ENCODE measurements around the gene TMBIM1.

Gene TMBIM1

DNA sequence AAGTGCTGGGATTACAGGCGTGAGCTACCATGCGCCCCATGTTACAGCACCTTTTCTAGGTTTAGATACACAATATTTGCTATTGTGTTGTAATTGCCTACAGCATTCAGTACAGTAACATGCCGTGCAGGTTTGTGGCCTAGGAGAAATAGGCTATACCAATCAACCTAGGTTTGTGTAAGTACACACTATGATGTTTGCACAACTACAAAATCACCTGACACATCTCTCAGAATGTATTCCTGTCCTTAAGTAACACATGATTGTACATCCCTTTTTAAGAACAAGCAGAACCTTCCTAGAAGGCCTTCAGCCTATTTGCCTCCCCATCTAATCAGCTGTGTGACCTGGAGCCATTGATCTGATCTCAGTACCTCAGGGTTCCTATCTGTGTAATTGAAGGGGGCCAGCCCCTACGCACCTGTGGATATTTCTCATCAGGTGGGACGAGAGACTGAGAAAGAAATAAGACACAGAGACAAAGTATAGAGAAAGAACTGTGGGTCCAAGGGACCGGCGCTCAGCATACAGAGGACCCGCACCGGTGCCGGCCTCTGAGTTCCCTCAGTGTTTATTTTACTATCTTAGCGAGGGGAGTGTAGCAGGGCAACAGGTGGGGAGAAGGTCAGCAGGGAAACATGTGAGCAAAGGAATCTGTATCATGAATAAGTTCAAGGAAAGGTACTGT lies 18.7 kb upstream of the TMBIM1 start:
- TF ChIP-seq, protein P1, sequence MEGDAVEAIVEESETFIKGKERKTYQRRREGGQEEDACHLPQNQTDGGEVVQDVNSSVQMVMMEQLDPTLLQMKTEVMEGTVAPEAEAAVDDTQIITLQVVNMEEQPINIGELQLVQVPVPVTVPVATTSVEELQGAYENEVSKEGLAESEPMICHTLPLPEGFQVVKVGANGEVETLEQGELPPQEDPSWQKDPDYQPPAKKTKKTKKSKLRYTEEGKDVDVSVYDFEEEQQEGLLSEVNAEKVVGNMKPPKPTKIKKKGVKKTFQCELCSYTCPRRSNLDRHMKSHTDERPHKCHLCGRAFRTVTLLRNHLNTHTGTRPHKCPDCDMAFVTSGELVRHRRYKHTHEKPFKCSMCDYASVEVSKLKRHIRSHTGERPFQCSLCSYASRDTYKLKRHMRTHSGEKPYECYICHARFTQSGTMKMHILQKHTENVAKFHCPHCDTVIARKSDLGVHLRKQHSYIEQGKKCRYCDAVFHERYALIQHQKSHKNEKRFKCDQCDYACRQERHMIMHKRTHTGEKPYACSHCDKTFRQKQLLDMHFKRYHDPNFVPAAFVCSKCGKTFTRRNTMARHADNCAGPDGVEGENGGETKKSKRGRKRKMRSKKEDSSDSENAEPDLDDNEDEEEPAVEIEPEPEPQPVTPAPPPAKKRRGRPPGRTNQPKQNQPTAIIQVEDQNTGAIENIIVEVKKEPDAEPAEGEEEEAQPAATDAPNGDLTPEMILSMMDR (conservative IDR thresholded peaks at IDR 0.05; ENCODE audit: low read depth) = no peak
- CTCF ChIA-PET = interaction anchor here (0.5 kb wide), 1 partner anchor 123 kb away, joined by 3 read pairs; no protein-coding TSS in a partner anchor
- POLR2A ChIA-PET (ENCODE audit: low non-redundant PET) = no interaction called here
- no peak for DNase-seq (ENCODE audit: low spot score)
- no peak overlapping the region for H3K27ac ChIP-seq

DNA sequence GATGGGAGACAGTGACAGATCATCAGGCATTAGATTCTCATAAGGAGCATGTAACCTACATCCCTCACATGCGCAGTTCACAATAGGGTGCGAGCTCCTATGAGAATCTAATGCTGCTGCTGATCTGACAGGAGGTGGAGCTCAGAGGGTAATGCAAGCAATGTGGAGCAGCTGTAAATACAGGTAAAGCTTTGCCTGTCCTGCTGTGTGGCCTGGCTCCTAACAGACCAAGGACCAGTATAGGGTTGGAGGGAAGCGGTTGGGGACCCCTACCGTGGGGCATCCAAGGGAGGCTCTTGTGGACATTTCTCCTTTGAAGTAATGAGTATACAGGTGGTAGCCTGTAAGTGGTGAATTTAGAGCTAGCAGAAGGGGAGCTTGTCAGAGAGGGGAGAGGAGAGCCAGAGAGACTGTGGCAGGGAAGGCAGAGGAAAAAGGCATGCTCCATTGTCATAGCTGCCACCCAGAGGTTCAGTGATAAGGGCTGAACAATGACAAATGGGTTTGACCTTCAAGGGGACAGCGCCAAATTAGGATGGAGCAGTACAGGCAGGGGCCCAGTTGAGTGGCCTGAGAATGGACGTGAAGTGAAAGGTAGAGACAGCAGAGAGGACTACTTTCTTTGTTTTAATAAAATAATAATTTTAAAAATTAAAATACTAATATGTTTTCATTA lies 15.2 kb upstream of the TMBIM1 start:
- ChIA-PET POLR2A (ENCODE audit: low non-redundant PET) (no interaction called here), CTCF (interaction anchor here (1.2 to 1.5 kb wide), 2 partner anchors 13 to 49 kb away, joined by 3 read pairs; no protein-coding TSS in a partner anchor)
- no peak for DNase-seq (ENCODE audit: low spot score)
- TF ChIP-seq, protein P1 (conservative IDR thresholded peaks at IDR 0.05; ENCODE audit: low read depth) = no peak
- no peak overlapping the region for H3K27ac ChIP-seq

- CTCF ChIA-PET = interaction anchor here (1.5 kb wide), 1 partner anchor 14 kb away, joined by 3 read pairs; no protein-coding TSS in a partner anchor
- H3K27ac ChIP-seq = no peak overlapping the region
- POLR2A ChIA-PET (ENCODE audit: low non-redundant PET) = no interaction called here
- no peak for DNase-seq (ENCODE audit: low spot score)
- TF ChIP-seq, protein P1 (conservative IDR thresholded peaks at IDR 0.05; ENCODE audit: low read depth) = no peak
Measured at GRCh38 chr2:218306184-218306920, 14.0 kb upstream of the TMBIM1 start.

GRCh38 chr2:218305383-218305782 lies 13.1 kb upstream of the TMBIM1 start:
- TF ChIP-seq, protein P1 (conservative IDR thresholded peaks at IDR 0.05; ENCODE audit: low read depth) = no peak
- no peak overlapping the region for H3K27ac ChIP-seq
- POLR2A ChIA-PET (ENCODE audit: low non-redundant PET) = no interaction called here
- CTCF ChIA-PET = interaction anchor here (0.6 kb wide), 1 partner anchor 76 kb away, joined by 4 read pairs; no protein-coding TSS in a partner anchor
- DNase-seq (ENCODE audit: low spot score) = no peak

DNA sequence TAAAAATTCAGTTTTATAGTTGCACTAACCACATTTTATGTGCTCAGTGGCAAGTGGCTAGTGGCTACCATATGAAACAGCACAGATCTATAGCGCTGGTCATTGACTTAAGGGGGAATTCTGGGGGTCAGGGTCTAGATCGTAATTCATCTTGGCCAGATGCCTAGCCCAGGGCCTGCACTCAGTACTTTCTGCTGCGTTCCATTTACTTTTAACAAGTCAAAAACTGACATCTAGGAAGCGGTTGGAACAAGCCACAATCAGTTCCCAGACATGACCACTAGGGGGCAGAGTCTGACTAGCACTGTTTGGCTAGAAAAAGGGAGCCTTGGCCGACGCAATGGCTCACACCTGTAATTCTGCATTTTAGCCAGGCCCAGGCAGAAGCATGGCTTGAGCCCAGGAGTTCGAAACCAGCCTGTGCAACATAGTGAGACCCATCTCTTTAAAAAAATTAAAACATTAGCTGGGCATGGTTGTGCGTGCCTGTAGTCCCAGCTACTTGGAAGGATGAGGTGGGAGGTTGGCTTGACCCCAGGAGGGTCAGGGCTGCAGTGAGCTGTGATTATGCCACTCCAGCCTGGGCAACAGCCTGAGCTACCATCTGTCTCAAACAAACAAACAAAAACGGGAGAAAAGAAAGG lies 9.0 kb upstream of the TMBIM1 start:
- ChIA-PET POLR2A (ENCODE audit: low non-redundant PET) (interaction anchor here (0.6 kb wide), 2 partner anchors 8 to 27 kb away, joined by 3 read pairs; no protein-coding TSS in a partner anchor), CTCF (interaction anchor here (0.6 to 1.7 kb wide), 7 partner anchors 8 to 342 kb away, joined by 3 to 31 read pairs (median 5); partner anchors contain the start of gene CATIP)
- no peak overlapping the region; the same call in 1 of the 2 replicates for H3K27ac ChIP-seq
- DNase-seq (ENCODE audit: low spot score) = no peak
- TF ChIP-seq, protein P1 (conservative IDR thresholded peaks at IDR 0.05; ENCODE audit: low read depth) = peak; percentile 93

Measured in RWPE1 (cell line).